ENCODE results near the gene MTMR2.
"Not testable (repeated sequence)": the region's sequence is repeated elsewhere in the genome, so short reads cannot be mapped to it uniquely, and the experiment has no call there.

The MTMR2 gene

DNA sequence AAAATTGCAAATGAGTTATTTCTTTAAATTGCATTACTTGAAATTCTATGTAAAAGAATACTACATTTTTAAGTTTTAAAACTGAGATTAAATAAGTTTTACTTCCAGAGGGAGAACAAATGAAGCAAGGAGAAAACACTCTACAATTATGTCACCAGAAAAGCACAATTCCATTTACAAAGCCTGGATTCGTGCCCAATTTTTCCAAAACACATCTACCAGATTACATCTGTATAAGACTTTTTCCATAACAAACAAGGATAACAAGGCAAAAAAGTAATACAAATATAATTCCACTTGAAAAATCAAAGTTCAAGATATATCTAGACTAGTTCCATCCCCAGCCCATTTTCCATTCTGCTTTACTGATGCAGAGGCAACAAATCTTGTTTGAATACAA, 40.5 kb downstream of the MTMR2 start:
- DNase-seq, result no peak

DNA sequence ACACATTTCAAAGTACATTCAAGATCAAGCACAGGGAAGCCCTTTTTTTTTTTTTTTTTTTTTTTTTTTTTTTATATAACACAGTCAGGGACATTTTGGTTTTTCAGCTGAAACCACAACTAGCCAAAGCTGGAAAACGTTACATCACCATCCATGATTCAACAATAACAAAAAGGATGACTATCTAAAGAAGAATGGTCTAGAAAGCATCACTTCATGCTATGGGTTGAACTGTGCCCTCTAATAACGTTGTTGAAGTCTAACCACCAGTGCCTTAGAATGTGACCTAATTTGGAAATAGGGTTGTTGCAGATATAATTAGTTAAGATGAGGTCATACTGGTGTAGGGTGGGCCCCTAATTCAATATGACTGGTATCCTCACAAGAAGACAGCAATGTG, 46.6 kb downstream of the MTMR2 start:
- no peak for DNase-seq

DNA sequence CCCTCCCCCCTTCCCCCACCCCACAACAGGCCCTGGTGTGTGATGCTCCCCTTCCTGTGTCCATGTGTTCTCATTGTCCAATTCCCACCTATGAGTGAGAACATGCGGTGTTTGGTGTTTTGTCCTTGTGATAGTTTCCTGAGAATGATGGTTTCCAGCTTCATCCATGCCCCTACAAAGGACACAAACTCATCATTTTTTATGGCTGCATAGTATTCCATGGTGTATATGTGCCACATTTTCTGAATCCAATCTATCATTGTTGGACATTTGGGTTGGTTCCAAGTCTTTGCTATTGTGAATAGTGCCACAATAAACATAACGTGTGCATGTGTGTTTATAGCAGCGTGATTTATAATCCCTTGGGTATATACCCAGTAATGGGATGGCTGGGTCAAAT, 53.0 kb downstream of the MTMR2 start:
- not testable (repeated sequence) for DNase-seq

DNA sequence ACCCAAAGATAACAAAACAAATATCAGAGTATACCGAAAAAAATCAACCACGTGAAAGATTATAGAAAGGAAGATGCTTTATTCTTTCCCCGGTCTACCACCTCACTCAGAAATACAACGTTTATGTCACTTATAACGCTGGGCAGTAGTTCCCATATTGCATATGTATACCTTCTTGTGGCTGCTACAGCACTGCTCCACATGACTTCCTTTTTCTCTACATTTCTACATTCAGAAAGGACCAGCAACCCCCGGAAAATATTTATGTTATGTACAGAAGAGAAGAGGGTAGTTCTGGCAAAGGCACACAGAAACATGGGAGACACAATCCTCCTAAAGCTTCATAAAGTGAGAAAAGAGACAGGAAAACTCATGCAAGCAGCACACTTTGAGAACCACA, 56.8 kb downstream of the MTMR2 start:
- DNase-seq, result no peak

DNA sequence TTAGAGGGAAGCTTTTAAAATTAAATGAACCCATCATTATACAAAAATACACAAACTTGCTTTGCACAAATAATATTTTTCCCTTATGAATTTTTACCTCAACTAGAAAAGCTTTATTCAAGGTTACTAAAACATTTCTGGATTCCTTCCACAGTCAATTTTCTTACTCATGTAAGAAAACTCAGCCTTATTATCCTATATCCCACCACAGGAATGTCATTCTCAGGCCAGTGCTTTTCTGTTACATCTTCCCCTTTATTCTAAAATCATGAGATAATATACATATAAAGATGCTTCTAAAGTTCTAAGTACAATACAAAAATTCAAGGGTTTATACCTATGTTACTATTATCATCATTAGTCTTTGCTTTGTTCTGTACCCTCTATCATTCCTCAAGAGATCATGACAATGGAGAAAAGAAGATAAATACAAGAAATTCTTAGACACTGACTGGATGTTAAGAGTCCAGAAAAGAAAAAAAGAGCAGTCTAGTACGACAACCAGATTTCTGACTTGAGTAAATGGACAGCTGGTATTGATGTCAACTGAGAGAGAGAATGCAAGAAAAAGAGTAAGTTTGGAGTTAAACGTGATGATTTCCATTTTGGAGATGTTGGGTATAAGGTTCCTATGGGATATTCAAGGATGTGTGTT, 60.3 kb downstream of the MTMR2 start:
- no peak for DNase-seq

DNA sequence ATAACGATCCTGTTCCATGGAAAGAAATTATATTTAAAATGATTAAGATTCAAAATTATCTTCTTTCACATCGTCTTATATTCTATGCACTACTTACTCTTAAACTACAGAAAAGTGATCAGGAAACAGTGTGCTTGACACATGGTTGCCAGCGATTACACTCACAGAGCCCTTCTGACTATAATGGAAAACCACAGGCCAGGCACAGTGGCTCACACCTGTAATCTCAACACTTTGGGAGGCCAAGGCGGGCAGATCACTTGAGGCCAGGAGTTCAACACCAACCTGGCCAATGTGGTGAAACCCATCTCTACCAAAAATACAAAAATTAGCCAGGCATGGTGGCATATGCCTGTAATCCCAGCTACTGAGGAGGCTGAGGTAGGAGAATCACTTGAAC, 63.9 kb downstream of the MTMR2 start:
- DNase-seq, result not testable (repeated sequence)

DNA sequence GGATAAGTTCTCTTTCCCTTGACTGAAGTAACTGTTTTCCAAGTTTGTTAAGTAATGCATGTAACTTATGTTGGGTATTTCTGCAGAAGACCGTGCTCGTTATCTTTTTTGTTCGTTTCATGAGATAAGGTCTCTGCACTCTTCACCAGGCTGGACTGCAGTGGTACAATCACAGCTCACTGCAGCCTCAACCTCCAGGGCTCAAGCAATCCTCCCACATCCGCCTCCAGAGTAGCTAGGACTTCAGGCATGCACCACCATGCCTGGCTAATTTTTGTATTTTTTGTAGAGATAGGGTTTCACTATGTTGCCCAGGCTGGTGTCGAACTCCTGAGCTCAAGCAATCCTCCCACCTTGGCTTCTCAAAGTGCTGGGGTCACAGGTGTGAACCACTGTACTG, 69.5 kb downstream of the MTMR2 start:
- DNase-seq, result not testable (repeated sequence)

DNA sequence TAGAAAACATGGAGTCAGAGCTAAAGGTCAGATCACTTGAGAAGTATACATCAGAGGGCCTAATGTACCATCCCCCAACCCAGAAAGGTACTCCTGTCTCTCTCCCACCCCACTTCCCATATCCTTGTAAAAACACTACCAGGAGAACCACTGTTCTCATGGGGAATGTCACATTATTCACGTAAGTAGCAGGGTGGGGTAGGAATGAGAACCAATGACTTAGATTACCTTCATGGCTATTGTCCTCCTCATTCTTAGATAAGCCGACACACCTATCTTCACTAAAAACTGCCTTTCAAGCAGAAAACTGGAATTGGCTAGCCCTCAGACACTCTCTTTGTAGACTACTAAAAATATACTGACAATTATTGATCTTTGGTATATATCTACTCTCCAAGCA, 70.0 kb downstream of the MTMR2 start:
- no peak for DNase-seq

DNA sequence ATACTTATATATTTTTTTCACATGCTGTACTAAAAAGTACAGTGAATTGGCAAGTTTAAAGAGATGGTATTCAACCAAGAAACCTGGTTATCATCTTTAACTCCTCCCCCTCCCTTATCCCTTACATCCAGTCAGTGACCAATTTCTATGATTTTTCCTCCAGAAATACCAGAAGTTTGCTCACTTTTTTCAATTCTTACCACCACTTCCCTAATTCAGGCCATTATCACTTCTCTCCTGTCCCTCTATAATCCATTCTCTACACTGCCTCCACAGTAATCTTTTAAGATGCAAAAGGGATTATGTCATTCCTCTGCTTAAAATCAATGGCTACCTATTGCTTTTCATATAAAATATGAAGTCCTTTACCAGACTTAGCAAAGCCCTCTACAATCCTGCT, 70.8 kb downstream of the MTMR2 start:
- no peak for DNase-seq

DNA sequence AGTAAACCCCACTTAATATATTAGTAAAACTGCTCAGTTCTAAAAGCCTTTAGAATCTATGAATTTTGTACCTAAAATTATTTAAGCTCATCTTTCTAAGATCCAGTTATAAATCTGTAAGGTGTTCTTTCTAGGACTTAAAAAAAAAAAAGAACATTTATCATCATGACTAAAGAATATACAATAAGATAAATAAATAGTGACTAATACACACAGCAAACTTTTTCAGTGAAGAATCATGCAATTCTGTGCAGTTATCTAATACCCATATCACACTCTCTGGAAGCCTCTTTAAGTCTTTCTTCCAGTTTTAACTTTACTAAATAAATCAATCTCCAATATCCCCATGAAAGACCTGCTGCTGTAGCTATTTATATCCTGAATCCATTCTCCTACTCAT, 73.8 kb downstream of the MTMR2 start:
- no peak for DNase-seq

DNA sequence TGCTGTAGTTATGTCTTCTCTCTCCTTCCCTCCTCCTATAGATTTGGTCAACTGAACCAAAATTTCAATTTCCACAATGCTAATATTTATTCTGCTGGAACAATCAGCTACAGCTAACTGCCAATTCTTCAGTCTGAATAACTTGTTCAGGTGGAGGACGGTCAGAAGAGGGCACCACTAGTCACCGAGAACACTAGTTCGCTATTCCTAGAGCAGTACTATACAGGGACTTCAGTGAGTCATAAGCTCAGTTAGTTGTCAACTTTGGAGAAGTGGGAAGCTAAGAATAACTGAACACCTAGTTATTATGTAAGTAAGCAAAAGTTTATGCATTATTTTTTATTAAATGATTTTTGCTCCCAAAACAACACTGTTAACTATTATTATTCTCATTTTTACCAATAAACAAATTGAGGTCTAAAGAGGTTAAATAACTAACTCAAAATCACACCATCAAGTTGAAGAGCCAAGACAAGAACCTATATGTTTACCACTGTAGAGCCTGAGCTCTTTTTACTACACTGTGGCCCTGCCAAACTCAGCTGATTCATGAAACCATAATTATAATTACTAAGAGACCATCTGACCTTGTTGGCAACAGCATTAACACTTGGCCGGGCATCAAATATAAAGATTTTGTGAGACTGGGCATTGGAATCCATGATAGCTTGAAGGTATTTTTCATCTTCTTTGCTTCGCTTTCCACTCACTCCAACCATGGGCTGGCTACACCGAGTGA, 74.7 kb downstream of the MTMR2 start:
- DNase-seq, result peak; percentile 15

DNA sequence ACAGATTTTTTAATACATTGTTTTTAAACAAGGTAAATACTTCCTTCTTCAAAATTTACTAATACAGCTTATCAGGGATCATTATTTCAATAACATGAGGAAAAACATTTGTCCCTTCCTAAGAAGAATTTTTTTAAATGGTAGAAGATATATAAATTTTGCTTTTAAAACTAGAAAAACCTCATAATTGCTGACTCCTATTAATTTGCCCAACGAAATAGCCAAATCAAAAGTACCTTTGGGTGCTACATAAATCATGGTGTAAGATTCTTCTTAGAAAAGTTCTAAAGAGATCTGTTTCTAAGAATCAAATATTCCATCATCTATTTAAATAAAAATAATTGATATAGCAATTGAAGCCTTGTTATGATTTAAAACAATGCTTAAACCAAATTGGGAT, 78.7 kb downstream of the MTMR2 start:
- DNase-seq, result no peak

DNA sequence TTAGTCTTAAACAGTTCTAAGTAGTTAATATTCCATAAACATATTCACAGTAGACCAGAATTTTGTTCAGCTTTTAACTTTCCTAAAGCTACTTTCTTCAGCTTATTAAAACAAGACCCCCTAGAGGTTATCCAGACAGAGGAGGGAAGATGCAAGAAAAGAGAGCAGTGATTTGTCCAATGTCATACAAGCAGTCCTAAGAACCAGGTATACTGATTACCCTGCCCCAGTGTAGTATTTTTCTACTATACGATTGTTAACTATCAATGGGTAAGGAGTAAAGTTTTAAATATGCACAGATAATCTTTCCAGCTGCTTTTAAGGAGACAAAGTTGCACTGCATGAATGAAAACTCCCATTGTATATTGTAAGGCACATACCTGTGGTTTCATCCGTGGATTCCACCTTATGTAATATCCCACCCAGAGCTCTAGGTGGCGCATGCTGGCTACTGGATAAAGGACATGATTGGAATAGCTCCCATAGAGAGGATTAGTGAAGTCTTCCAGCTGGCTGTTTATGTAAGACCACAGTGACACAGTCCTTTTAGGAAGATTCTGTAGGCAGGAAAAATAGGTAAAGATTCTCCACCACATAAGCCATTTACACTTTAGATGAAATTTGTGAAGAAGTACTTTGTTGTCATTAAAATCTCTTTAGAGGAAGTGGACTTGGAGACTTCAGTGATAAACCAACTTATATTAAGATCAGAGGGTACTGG, 88.0 kb downstream of the MTMR2 start:
- peak; percentile 65 for DNase-seq

DNA sequence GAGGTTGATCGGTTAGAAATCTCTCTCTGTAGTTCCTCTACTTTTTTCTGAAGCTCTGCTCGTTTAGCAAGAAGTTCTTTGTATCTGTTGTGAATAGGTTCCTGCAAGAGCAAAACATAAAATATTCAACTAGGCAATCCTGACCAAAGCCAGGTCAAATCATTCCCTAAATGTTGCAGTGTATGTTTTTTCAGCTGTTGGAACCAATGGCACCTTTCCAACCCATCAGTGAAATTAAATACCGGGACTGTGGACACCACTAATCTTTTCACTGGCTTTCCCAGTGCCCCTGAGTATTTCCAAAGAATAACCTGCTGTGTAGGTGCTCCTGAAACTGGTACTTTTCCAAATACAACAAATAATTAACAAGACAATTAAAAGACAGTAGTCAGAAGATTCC, 88.6 kb downstream of the MTMR2 start:
- DNase-seq, result no peak

DNA sequence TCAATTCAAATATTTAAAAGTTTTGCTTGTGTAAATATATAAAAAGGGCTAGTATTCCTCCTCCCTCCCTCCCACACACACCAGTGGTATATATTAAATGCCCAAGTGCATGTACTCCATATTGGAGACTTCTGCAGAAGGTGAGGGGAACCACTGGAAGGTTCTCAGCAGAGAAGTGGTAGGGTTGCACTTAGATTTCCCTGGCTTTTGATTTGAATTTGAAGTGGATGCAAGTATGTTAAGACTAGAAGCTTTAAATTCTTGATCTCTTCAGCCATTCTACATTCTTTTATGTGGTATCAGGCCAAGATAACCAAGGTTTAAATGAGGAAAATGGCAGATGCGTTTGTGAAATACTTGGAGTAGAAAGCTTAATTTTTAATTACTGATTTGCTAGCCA, 90.5 kb downstream of the MTMR2 start:
- no peak for DNase-seq

DNA sequence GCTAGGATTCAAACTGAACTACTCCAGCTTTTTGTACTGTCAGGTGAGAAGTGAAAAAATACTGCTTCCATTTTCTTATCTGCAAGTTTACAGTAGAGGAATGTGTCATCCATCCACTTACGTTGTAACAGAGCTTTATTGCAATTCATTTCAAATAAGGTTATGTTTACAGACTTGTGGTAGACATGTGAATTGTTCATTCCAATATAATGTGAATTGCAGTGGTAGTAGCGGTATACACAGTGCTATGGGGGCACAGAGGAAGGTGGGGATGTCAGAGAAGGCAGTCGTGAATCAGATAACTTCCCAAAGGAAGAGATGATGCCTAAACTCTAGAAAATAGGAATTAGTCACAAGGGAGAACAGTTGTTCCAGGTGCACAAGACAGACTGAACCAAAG, 91.1 kb downstream of the MTMR2 start:
- DNase-seq, result no peak

DNA sequence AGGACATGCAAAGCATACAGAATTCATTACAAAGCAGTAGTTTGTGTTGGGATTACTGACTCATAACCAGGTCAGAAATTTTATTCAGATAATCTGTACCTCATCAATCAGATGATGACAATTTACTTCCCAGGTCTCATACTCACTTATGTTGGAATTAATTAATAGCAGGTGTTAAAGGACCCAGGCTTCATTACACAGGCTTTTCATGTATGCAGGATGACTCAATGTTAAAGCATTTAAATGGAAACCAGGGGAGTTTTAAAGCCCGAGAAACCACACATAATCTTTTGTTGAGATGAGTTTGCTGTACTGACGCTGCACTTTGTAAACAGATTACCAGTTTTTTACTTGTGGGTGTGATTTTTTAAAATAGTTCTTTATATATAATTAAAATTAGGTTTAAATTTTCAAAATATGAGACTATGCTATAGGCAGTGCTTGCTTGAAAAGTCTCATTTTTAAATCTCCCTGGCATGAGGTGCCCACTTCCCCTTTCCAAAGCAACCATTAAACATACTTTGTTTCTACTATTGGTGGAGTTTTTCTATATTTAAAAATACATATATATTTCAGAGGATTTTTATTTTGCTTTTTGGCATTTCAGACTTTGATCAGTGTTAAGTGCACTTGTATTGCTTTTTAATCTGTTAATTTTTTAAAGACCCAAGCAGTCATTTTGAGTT, 92.6 kb downstream of the MTMR2 start:
- no peak for DNase-seq

DNA sequence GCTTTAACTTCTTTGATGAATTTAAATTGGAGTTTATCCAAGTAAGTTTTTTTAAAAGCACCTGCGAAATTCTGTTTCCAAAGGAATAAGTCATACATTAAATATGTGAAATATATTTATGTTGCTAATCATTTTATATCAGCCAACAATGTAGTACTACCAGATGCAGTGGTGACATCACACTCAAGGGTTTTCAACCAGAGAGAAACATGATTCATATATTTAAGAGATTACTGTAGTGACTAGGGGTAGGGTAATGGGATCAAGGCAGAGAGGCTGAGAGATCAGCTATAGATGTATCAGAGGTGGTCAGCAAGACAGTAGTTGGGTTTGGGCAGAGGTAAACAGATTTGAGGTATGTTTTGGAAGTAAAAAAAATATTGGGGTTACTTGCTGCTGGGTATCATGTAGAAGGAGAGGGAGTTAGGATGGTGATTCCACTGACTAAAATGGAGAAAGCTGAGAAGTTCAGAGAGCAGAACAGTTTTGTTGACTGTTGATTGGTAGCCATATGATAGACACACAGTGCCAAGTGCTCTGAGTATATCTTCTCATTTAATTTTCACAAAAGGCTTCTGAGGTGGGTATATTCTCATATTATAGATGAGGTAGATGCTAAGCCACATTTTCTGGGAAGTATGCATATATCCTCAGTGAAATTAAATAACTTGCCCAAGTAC, 94.2 kb downstream of the MTMR2 start:
- DNase-seq, result no peak

DNA sequence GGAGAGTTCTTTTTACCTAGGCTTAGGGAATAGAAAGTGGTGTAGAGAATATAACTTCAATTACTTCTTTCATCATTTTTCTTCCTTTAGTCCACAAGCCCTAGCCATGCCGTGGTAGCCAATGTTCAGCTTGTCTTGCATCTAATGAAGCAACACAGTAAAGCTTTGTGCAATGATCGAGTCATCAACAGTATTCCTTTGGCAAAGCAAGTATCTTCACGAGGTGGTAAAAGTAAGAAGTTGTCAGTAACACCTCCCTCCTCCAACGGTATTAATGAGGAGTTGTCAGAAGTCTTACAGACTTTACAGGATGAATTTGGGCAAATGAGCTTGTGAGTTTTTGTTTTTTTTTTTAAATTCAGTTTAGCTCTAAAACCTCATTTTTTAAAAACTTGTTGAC, 96.2 kb downstream of the MTMR2 start:
- DNase-seq, result no peak

DNA sequence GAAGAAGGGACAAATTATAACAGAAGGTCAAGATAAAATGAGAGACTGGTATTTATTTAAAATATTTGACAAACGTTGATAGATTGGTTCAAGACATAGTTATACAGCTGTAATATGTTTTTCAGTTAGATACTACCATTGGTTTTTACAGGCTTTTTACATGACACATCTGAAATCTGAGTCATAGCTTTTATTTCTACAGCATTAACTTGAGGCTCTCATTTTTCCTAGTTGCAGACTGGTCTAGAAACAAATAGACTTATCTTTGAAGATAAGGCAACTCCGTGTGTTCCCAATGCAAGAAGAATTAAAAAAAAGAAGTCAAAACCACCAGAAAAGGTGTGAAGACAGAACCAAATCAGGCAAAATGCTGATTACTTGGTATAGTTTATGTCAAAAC, 102.3 kb downstream of the MTMR2 start:
- DNase-seq, result no peak

DNA sequence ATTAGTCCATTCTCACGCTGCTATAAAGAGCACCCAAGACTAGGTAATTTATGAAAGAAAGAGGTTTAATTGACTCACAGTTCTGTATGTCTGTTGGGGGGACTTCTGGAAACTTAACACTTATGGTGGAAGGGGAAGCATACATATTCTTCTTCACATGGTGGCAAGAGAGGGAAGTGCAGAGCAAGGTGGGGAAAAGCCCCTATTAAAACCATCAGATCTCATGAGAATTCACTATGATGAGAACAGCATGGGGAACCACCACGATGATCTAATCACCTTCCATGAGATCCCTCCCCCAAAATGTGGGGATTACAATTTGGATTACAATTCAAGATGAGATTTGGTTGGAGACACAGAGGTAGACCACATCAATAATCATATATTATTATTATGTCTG, 107.9 kb downstream of the MTMR2 start:
- DNase-seq, result no peak

DNA sequence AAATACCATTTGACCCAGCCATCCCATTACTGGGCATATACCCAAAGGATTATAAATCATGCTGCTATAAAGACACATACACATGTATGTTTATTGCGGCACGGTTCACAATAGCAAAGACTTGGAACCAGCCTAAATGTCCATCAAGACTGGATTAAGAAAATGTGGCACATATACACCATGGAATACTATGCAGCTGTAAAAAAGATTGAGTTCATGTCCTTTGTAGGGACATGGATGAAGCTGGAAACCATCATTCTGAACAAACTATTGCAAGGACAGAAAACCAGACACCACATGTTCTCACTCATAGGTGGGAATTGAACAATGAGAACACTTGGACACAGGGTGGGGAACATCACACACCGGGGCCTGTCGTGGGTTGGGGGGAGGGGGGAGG, 112.9 kb downstream of the MTMR2 start:
- not testable (repeated sequence) for DNase-seq

DNA sequence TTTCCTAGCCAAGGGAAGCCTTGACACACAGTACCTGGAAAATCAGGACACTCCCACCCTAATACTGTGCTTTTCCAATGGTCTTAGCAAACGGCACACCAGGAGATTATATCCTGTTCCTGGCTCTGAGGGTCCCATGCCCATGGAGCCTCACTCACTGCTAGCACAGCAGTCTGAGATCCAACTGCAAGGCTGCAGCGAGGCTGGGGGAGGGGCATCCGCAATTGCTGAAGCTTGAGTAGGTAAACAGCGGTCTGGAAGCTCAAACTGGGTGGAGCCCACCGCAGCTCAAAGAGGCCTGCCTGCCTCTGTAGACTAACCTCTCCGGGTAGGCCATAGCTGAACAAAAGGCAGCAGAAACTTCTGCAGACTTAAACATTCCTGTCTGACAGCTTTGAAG, 117.4 kb downstream of the MTMR2 start:
- DNase-seq, result peak; percentile 10

Data from CD4-positive, alpha-beta T cell treated with Interleukin-12 subunit alpha and Interleukin-12 subunit beta, for 1 hour (primary cell).